GM23338 (cell line): ENCODE measurements around the gene RNF11. TPM values are rescaled to one million over a fixed set of nuclear protein-coding genes. Genes with fewer than 3 reads are reported as not detected.

Source experiments
- ATAC-seq: fragments of 200-7000 bp; cut with Tn5 transposase; 3 replicates; pipeline ENCODE4 v1.9.1; 2020
- DNase-seq: peaks from one replicate; pipeline ENCODE4 v3.0.0-alpha.2; 2015; ENCODE audit warnings: low spot score
- H2AFZ ChIP-seq: fragments of 200-600 bp; sonication (generic); 2 replicates; pipeline ENCODE4 v1.8.0; 2016; ENCODE audit warnings: antibody characterized with exemption, mild to moderate bottlenecking, moderate library complexity
- H3F3A ChIP-seq: fragments of 200-600 bp; sonication (generic); replicated peaks from 2 replicates; pipeline ENCODE4 v1.8.0; 2017; ENCODE audit warnings: antibody characterized with exemption, mixed run types, low read depth
- H3K27ac ChIP-seq: fragments of 200-600 bp; sonication (generic); 2 replicates; pipeline ENCODE4 v1.6.1; 2016; ENCODE audit warnings: low read depth
- H3K27me3 ChIP-seq: fragments of 200-600 bp; sonication (generic); 2 replicates; pipeline ENCODE4 v1.8.0; 2016; ENCODE audit warnings: mild to moderate bottlenecking, mixed run types, moderate library complexity; ENCODE audit not compliant: insufficient read depth
- H3K36me3 ChIP-seq: fragments of 200-600 bp; sonication (generic); 2 replicates; pipeline ENCODE4 v1.8.0; 2016; ENCODE audit warnings: mild to moderate bottlenecking; ENCODE audit not compliant: insufficient read depth
- H3K4me1 ChIP-seq: fragments of 200-600 bp; sonication (generic); 2 replicates; pipeline ENCODE4 v1.8.0; 2016; ENCODE audit warnings: mild to moderate bottlenecking, moderate library complexity; ENCODE audit not compliant: insufficient read depth
- H3K4me2 ChIP-seq: fragments of 200-600 bp; sonication (generic); 2 replicates; pipeline ENCODE4 v1.7.1; 2017; ENCODE audit warnings: mixed run types
- H3K4me3 ChIP-seq: fragments of 200-600 bp; sonication (generic); 2 replicates; pipeline ENCODE4 v1.6.1; 2016; ENCODE audit warnings: mixed run types
- H3K79me2 ChIP-seq: fragments of 200-600 bp; sonication (generic); replicated peaks from 2 replicates; pipeline ENCODE4 v1.8.0; 2017; ENCODE audit warnings: mild to moderate bottlenecking; ENCODE audit not compliant: insufficient read depth
- H3K9me2 ChIP-seq: fragments of 200-600 bp; sonication (generic); 2 replicates; pipeline ENCODE4 v1.8.0; 2017; ENCODE audit not compliant: insufficient read depth
- H4K20me1 ChIP-seq: fragments of 200-600 bp; sonication (generic); replicated peaks from 2 replicates; pipeline ENCODE4 v1.8.0; 2017; ENCODE audit warnings: mild to moderate bottlenecking; ENCODE audit not compliant: insufficient read depth
- H3K27ac Mint-ChIP-seq: 2 replicates; pipeline ENCODE4 v1.8.0; 2020; ENCODE audit warnings: inconsistent platforms, mild to moderate bottlenecking, moderate library complexity, mixed read lengths
- H3K27me3 Mint-ChIP-seq: 3 replicates; pipeline ENCODE4 v1.8.0; 2022; ENCODE audit warnings: low read depth, mild to moderate bottlenecking, moderate library complexity, mixed read lengths, inconsistent platforms; ENCODE audit not compliant: insufficient read depth, poor library complexity
- H3K36me3 Mint-ChIP-seq: 3 replicates; pipeline ENCODE4 v1.8.0; 2021; ENCODE audit warnings: low read depth, mild to moderate bottlenecking, inconsistent platforms, moderate library complexity, mixed read lengths
- H3K4me1 Mint-ChIP-seq: 3 replicates; pipeline ENCODE4 v1.8.0; 2020; ENCODE audit warnings: mild to moderate bottlenecking, inconsistent platforms, mixed read lengths
- H3K4me3 Mint-ChIP-seq: 3 replicates; pipeline ENCODE4 v1.8.0; 2021; ENCODE audit warnings: moderate library complexity, mild to moderate bottlenecking, inconsistent platforms, mixed read lengths
- H3K9me3 Mint-ChIP-seq: 3 replicates; pipeline ENCODE4 v1.8.0; 2020; ENCODE audit warnings: moderate library complexity, mild to moderate bottlenecking, inconsistent platforms, mixed read lengths
- CREB1 ChIP-seq: fragments of 250-450 bp; sonication (Bioruptor Pico); IDR thresholded peaks from 2 replicates; pipeline ENCODE4 v1.5.0; 2020; ENCODE audit warnings: low read depth, mild to moderate bottlenecking, moderate library complexity
- CTCF ChIP-seq, 2 experiments: fragments of 200-600 bp in 1 of 2; sonication (generic) in 1 of 2; conservative IDR thresholded peaks; 2 replicates each; pipeline versions ENCODE4 v1.5.1 to v1.6.1; 2016 to 2017; ENCODE audit warnings: antibody characterized with exemption in 2 of 2, low read depth in 2 of 2, mild to moderate bottlenecking in 2 of 2, moderate library complexity in 1 of 2
- EZH2 ChIP-seq: fragments of 200-600 bp; sonication (generic); IDR thresholded peaks from one replicate; pipeline ENCODE4 v1.8.0; 2017; ENCODE audit warnings: antibody characterized with exemption, mild to moderate bottlenecking, low read depth; ENCODE audit not compliant: unreplicated experiment
- EZH2phosphoT487 ChIP-seq: fragments of 200-600 bp; sonication (generic); IDR thresholded peaks from one replicate; pipeline ENCODE4 v1.8.1; 2018; ENCODE audit warnings: antibody characterized with exemption; ENCODE audit not compliant: unreplicated experiment
- NANOG ChIP-seq: IDR thresholded peaks from 2 replicates; pipeline ENCODE4 v1.6.1; 2016; ENCODE audit warnings: antibody characterized with exemption, borderline replicate concordance
- POLR2AphosphoS5 ChIP-seq: IDR thresholded peaks from 2 replicates; pipeline ENCODE4 v1.6.1; 2016; ENCODE audit warnings: antibody characterized with exemption, low read depth
- STAT1 ChIP-seq: IDR thresholded peaks from one replicate; pipeline ENCODE4 v1.6.1; 2016; ENCODE audit warnings: antibody characterized with exemption; ENCODE audit not compliant: unreplicated experiment
- ZNF114 ChIP-seq: fragments of 250-450 bp; sonication (Bioruptor Pico); IDR thresholded peaks from 2 replicates; pipeline ENCODE4 v1.5.0; 2020; ENCODE audit warnings: mild to moderate bottlenecking, moderate library complexity
- polyA plus RNA-seq: library from polyadenylated mRNA; unstranded; fragments of >200 nt; fragmentation: Nextera tagmentation; extraction: Ambion mirVana; gene quantifications from 2 replicates; pipeline ENCODE4 v1.2.1, GENCODE V29; 2016
- total RNA-seq: library from RNA; depleted of rRNA; stranded (reverse); fragments of >200 nt; shearing (Covaris generic); gene quantifications from 2 replicates; pipeline ENCODE4 v1.2.3, GENCODE V29; 2014
- TF ChIP-seq, protein P1 (sequence below): IDR thresholded peaks from 2 replicates; pipeline ENCODE4 v1.6.1; 2016; ENCODE audit warnings: antibody characterized with exemption
- TF ChIP-seq, protein P2 (sequence below): fragments of 250-450 bp; sonication (Bioruptor Pico); IDR thresholded peaks from 2 replicates; pipeline ENCODE4 v1.5.0; 2020; ENCODE audit warnings: mild to moderate bottlenecking, moderate library complexity

Gene RNF11
- total and polyA plus RNA-seq, 2 experiments from 2014 or later: 22.3 to 43.0 TPM

- Histone ChIP-seq H3K4me3 (no peak overlapping the region), H3K4me1 (no peaks in the 10 kb centered on the region), H3K27ac (no peak overlapping the region), H3K27me3 (no peaks in the 10 kb centered on the region), H4K20me1 (no peaks in the 10 kb centered on the region), H3F3A (no peaks in the 10 kb centered on the region), H3K36me3 (no peaks in the 10 kb centered on the region), H3K4me2 (no peak overlapping the region), H3K9me2 (no peaks in the 10 kb centered on the region), H2AFZ (no peak overlapping the region), H3K79me2 (no peaks in the 10 kb centered on the region)
- ATAC-seq: no peak
- Mint-ChIP-seq H3K36me3 (no peaks in the 10 kb centered on the region), H3K27ac (peak overlapping the region; percentile 41), H3K27me3 (peaks cover 13% of the 10 kb centered on the region), H3K4me1 (peaks cover 22% of the 10 kb centered on the region), H3K4me3 (no peak overlapping the region), H3K9me3 (no peaks in the 10 kb centered on the region; the same call in 2 of the 3 replicates)
- no peak for TF ChIP-seq ZNF114 (CRISPR knock-in tag)
- peak in 1 of 2 experiments; percentile 22; a peak in 2 of 4 replicates for TF ChIP-seq CTCF (conservative IDR thresholded peaks at IDR 0.05; ENCODE audit: low read depth in 2 of 2)
- no peak for DNase-seq
These were observed 80.2 kb downstream of the RNF11 start for GRCh38 chr1:51316113-51316845.

DNA sequence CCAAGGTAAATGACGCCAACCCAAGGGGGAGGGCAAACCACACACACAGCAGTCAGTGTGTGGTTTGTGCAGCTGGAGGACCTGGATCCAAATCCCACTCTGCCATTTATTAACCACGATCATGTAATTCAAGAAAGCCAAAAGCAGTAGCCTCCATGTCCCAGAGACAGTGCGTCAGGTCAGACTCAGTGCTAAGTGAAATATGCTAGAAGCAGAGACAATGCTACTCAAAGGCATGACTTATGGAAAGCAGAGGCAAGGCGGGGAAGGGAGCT, 80.7 kb downstream of the RNF11 start:
- Histone ChIP-seq H3K4me2 (no peak overlapping the region), H4K20me1 (no peaks in the 10 kb centered on the region), H3K27ac (no peak overlapping the region), H3K27me3 (no peaks in the 10 kb centered on the region), H3K4me1 (no peaks in the 10 kb centered on the region), H3F3A (no peaks in the 10 kb centered on the region), H3K4me3 (no peak overlapping the region), H3K9me2 (no peaks in the 10 kb centered on the region), H3K36me3 (no peaks in the 10 kb centered on the region), H2AFZ (no peak overlapping the region), H3K79me2 (no peaks in the 10 kb centered on the region)
- Mint-ChIP-seq H3K36me3 (no peaks in the 10 kb centered on the region), H3K4me1 (peaks cover 22% of the 10 kb centered on the region), H3K27ac (no peak overlapping the region), H3K9me3 (no peaks in the 10 kb centered on the region; the same call in 2 of the 3 replicates), H3K27me3 (peaks cover 10% of the 10 kb centered on the region), H3K4me3 (no peak overlapping the region)
- no peak for ATAC-seq
- no peak for DNase-seq
- TF ChIP-seq CTCF (conservative IDR thresholded peaks at IDR 0.05; ENCODE audit: low read depth in 2 of 2) (no peak), CREB1 (CRISPR knock-in tag) (no peak), STAT1 (no peak), EZH2phosphoT487 (no peak), NANOG (no peak), POLR2AphosphoS5 (no peak), EZH2 (no peak)
- TF ChIP-seq, protein P1, sequence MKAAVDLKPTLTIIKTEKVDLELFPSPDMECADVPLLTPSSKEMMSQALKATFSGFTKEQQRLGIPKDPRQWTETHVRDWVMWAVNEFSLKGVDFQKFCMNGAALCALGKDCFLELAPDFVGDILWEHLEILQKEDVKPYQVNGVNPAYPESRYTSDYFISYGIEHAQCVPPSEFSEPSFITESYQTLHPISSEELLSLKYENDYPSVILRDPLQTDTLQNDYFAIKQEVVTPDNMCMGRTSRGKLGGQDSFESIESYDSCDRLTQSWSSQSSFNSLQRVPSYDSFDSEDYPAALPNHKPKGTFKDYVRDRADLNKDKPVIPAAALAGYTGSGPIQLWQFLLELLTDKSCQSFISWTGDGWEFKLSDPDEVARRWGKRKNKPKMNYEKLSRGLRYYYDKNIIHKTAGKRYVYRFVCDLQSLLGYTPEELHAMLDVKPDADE: no peak
- TF ChIP-seq, protein P2, sequence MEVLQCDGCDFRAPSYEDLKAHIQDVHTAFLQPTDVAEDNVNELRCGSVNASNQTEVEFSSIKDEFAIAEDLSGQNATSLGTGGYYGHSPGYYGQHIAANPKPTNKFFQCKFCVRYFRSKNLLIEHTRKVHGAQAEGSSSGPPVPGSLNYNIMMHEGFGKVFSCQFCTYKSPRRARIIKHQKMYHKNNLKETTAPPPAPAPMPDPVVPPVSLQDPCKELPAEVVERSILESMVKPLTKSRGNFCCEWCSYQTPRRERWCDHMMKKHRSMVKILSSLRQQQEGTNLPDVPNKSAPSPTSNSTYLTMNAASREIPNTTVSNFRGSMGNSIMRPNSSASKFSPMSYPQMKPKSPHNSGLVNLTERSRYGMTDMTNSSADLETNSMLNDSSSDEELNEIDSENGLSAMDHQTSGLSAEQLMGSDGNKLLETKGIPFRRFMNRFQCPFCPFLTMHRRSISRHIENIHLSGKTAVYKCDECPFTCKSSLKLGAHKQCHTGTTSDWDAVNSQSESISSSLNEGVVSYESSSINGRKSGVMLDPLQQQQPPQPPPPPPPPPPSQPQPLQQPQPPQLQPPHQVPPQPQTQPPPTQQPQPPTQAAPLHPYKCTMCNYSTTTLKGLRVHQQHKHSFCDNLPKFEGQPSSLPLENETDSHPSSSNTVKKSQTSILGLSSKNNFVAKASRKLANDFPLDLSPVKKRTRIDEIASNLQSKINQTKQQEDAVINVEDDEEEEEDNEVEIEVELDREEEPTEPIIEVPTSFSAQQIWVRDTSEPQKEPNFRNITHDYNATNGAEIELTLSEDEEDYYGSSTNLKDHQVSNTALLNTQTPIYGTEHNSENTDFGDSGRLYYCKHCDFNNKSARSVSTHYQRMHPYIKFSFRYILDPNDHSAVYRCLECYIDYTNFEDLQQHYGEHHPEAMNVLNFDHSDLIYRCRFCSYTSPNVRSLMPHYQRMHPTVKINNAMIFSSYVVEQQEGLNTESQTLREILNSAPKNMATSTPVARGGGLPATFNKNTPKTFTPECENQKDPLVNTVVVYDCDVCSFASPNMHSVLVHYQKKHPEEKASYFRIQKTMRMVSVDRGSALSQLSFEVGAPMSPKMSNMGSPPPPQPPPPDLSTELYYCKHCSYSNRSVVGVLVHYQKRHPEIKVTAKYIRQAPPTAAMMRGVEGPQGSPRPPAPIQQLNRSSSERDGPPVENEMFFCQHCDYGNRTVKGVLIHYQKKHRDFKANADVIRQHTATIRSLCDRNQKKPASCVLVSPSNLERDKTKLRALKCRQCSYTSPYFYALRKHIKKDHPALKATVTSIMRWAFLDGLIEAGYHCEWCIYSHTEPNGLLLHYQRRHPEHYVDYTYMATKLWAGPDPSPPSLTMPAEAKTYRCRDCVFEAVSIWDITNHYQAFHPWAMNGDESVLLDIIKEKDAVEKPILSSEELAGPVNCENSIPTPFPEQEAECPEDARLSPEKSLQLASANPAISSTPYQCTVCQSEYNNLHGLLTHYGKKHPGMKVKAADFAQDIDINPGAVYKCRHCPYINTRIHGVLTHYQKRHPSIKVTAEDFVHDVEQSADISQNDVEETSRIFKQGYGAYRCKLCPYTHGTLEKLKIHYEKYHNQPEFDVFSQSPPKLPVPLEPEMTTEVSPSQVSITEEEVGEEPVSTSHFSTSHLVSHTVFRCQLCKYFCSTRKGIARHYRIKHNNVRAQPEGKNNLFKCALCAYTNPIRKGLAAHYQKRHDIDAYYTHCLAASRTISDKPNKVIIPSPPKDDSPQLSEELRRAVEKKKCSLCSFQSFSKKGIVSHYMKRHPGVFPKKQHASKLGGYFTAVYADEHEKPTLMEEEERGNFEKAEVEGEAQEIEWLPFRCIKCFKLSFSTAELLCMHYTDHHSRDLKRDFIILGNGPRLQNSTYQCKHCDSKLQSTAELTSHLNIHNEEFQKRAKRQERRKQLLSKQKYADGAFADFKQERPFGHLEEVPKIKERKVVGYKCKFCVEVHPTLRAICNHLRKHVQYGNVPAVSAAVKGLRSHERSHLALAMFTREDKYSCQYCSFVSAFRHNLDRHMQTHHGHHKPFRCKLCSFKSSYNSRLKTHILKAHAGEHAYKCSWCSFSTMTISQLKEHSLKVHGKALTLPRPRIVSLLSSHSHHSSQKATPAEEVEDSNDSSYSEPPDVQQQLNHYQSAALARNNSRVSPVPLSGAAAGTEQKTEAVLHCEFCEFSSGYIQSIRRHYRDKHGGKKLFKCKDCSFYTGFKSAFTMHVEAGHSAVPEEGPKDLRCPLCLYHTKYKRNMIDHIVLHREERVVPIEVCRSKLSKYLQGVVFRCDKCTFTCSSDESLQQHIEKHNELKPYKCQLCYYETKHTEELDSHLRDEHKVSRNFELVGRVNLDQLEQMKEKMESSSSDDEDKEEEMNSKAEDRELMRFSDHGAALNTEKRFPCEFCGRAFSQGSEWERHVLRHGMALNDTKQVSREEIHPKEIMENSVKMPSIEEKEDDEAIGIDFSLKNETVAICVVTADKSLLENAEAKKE (CRISPR knock-in tag): no peak
